NCI-H187 (cell line): ENCODE data around the gene DHX9.

Experiments
- DNase-seq, 2 experiments: peaks; one replicate each; lab custom pipeline; 2025; lab: John Stamatoyannopoulos, UW

Gene DHX9

GRCh38 chr1:182841368-182841988 lies 2.3 kb downstream of the DHX9 start:
- DNase-seq: no peak

DNA sequence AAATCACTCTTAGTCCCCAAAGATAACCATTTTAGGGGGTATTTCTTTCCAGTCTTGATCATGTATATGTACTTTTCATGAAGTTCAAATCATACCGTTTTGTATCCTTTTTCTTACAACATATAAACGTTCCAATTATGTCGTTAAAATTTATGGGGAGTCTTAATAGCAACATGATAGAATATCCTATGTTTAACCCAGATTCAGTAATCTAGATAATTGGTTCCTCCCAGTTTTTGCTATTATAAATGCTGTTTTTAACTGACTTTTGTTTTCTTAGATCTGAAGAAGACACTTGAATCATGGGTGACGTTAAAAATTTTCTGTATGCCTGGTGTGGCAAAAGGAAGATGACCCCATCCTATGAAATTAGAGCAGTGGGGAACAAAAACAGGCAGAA lies 3.1 kb downstream of the DHX9 start:
- DNase-seq: no peak

GRCh38 chr1:182845379-182845778 lies 6.2 kb downstream of the DHX9 start:
- DNase-seq: no peak

GRCh38 chr1:182845894-182846293 lies 6.7 kb downstream of the DHX9 start:
- no peak for DNase-seq

DNA sequence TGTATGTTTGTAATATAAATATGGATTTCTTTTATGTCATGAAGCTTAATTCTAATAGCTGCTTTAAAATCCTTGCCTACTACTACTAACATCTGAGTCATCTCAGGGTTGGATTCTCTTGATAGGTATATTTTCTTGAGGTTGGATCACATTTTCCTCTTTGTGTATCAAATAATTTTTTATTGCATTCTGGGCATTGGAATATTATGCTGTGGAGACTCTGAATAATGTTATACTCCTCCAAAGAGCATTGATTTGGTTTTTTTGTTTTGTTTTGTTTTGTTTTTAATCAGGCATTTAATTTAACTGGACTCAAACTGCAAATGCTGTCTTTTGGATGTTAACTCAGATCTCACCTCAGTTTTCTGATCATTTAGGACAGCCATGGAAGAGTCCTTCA lies 8.0 kb downstream of the DHX9 start:
- no peak for DNase-seq

- no peak for DNase-seq
Measured at GRCh38 chr1:182848736-182849135, 9.6 kb downstream of the DHX9 start.

- DNase-seq: no peak
Measured at GRCh38 chr1:182850319-182850718, 11.2 kb downstream of the DHX9 start.

- DNase-seq: no peak
Measured at GRCh38 chr1:182851825-182852224, 12.7 kb downstream of the DHX9 start.

DNA sequence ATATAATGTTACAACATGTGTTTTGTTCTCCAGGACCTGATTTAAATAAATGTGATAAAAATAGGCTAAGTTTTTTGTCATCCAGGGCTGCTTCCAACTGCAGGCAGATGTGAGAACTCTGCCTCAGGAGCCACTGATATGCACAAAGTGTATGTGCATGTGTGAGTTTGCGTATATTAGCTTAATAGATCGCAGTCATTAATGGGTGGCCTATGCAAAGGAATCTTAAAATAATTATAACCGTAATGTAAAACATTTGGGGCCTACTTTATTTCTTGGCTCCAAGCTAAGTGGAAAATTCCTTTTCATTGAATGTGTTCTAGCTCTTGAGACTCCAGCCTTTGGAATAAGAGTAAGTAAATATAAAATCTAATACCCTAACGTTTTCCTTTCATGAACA lies 16.8 kb downstream of the DHX9 start:
- no peak for DNase-seq

- no peak for DNase-seq
Measured at GRCh38 chr1:182857212-182857611, 18.1 kb downstream of the DHX9 start.

GRCh38 chr1:182860658-182861057 lies 21.5 kb downstream of the DHX9 start:
- no peak for DNase-seq

GRCh38 chr1:182861994-182862393 lies 22.8 kb downstream of the DHX9 start:
- no peak for DNase-seq

GRCh38 chr1:182862827-182863226 lies 23.7 kb downstream of the DHX9 start:
- no peak for DNase-seq

- DNase-seq: no peak
Measured at GRCh38 chr1:182863940-182864339, 24.8 kb downstream of the DHX9 start.

DNA sequence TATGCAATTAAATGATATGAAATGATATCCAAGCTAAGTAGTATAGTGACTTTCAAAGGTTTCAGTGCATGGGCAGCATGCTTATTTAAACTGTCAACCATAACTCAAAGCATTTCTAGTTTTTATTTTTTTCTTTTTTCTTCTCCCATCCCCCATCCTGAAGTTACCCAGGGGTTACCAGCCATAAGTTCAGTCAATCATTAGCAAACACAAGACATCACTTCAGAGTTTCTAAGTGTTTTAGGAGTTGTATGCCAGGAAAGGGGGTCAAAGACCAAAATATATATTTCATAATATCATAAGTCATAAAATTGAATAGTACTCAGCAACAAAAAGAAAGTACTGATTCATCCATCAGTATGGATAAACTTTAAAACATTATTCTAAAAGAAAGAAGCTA lies 28.7 kb downstream of the DHX9 start:
- no peak for DNase-seq

- no peak for DNase-seq
Measured at GRCh38 chr1:182869241-182869666, 30.1 kb downstream of the DHX9 start.

GRCh38 chr1:182872881-182873280 lies 33.7 kb downstream of the DHX9 start:
- no peak for DNase-seq

- DNase-seq: no peak
Measured at GRCh38 chr1:182875889-182876288, 36.7 kb downstream of the DHX9 start.

- no peak for DNase-seq
Measured at GRCh38 chr1:182877331-182877730, 38.2 kb downstream of the DHX9 start.

DNA sequence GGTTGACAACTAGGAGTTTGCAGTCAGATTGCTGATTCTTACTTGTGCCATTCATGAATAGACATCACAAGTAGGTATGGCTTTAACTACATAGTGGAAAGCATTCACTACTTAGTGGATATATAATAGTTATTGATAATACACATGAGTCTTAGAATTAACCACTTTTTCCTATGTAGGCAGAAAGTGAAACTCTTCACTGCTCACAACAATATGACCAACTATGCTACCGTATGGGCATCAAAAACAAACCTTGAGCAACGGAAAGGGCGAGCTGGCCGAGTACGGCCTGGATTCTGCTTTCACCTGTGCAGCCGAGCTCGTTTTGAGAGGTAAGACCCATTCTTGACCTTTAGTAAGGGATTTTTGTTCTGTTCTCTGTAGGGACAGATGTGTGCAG lies 38.7 kb downstream of the DHX9 start:
- DNase-seq: no peak

DNA sequence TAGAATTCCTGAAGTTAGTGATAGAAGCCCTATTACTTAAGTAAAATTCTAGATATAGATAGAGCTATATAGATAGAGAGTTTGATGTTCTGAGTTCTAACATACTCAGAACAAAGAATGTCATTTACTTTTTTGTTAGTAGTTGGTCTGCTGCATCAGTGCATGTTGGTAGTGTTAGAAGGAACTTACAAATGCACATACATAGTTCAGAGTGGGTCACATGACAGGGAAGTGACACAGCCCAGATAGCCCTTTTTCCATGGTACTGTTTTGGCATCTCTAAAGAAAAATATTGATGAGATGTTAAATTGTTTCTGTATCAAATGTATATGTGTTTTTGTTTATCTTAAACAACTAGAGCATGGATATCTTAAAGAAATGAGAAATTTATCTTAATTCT lies 45.7 kb downstream of the DHX9 start:
- DNase-seq: no peak

GRCh38 chr1:182885591-182885990 lies 46.4 kb downstream of the DHX9 start:
- DNase-seq: no peak

- no peak for DNase-seq
Measured at GRCh38 chr1:182886985-182887384, 47.8 kb downstream of the DHX9 start.

- no peak for DNase-seq
Measured at GRCh38 chr1:182888736-182889531, 49.8 kb downstream of the DHX9 start.
